Middle frontal gyrus (tissue), 1 donor: ENCODE data around the gene TASP1.
"Not testable (repeated sequence)": the region's sequence is repeated elsewhere in the genome, so short reads cannot be mapped to it uniquely, and the experiment has no call there.

Source experiments
- DNase-seq: peaks from one replicate; pipeline ENCODE4 v3.0.0-alpha.2; 2015; ENCODE audit warnings: low spot score; ENCODE audit errors: extremely low spot score

TASP1 gene

DNA sequence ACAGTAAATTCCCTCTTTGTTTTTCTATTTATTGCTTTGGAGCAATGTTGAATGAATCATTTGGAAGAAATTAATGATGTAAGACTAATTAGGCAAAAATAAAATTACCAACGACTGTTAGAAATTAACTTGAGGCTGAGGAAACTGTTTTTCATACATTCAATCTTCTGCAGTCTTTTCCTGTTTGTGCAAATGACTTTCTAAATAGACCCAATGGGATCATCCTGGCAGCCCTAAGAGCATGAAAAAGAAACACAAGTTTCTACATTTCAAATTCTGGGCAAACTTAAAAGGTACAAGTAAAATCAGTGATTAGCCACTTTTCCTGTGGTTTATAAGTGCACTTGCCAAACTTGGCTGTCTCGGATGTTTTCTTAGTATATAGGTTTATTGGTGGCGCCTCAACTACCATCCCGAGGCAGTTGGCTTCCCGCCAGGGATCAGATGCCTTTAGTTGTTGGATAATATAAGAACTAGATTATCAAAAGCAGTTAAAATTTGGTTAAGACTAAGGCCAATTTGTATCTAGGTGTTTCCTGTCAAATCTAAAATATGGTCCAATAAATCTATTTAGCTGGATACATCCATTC lies 236.5 kb downstream of the TASP1 start:
- no peak for DNase-seq

DNA sequence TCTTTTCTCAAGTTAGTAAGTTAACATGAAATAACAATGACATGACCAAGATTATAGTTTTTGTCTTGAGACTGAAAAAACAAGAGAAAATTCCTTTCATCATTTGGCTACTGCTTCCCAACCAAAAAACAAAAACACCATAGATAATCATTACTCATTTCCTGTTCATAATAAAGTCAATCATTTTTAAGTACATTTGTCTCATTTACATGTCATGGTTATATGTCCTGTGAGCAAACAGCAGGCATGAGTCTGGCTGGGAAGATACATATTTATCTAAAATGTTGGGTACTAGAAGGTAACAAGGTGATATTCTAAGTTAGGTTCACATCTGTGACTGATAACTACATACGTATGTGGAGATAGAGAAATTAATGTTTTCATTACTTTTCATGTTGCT lies 237.1 kb downstream of the TASP1 start:
- no peak for DNase-seq

GRCh38 chr20:13400453-13400852 lies 238.3 kb downstream of the TASP1 start:
- DNase-seq: no peak

DNA sequence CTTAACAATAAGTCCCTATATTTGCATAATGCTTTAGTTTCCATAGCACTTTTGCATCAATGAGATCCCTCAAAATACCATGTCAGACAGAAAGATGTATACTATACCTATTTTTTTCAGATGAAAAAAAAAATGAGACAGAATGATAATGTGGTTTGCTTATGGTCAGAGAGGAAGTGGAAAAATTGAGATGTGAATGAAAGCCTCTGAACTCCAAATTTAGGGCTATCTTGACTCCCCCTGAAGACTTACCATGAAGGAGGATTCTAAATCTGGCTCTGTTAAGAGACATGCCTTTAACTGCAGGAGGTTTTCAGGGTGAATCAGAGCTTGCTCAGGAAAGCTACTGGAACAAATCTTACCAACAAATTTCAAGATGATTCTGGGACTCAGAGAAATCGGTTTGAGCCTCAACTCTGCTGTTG lies 241.4 kb downstream of the TASP1 start:
- DNase-seq: no peak

DNA sequence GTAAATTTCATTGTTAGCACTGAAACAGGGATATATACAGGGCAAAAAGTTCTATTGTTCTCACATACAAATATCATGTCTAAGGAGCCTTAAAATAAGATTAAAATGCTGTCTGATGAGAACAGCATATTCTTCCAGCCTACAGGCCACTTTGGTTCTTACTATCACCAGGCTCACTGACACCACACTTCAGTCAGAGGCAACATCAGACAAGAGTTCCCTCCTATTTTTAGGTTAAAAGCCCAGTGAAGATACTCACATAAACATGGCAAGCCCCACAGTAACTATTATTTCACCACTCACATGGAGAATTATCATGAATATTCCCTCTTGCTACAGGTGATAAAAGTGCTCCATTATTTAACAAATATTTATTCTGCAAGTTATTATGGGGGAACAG lies 241.9 kb downstream of the TASP1 start:
- no peak for DNase-seq

GRCh38 chr20:13396022-13396421 lies 242.7 kb downstream of the TASP1 start:
- DNase-seq: no peak

GRCh38 chr20:13395232-13395631 lies 243.5 kb downstream of the TASP1 start:
- no peak for DNase-seq

GRCh38 chr20:13392391-13392790 lies 246.3 kb downstream of the TASP1 start:
- DNase-seq: no peak

- no peak for DNase-seq
Observed at GRCh38 chr20:13389115-13389514, 249.6 kb downstream of the TASP1 start.

GRCh38 chr20:13384132-13384531 lies 254.6 kb downstream of the TASP1 start:
- no peak for DNase-seq

DNA sequence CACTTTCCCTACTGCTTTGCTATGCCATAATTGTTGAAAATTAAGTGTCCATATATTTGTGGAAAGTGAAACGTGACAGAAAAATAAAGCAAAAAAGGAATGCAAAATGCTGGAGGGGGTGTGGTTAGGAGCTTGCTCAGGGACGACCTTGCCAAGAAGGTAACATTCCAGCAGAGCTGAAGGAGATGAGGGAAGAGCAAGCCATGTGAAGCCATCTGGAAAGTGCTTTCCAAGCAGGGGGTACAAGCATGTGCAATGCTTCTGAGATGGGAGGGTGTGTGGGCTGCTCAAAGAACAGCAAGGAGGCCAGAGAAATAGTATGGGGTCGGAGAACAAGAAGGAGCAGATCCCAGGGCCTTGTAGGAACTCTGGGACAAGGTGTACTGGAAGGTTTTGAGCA lies 255.9 kb downstream of the TASP1 start:
- DNase-seq: no peak

GRCh38 chr20:13380497-13381229 lies 258.1 kb downstream of the TASP1 start:
- not testable (repeated sequence) for DNase-seq

GRCh38 chr20:13373400-13373799 lies 265.3 kb downstream of the TASP1 start:
- no peak for DNase-seq

GRCh38 chr20:13364278-13365170 lies 274.2 kb downstream of the TASP1 start:
- DNase-seq: no peak

- DNase-seq: no peak
Observed at GRCh38 chr20:13363473-13363872, 275.3 kb downstream of the TASP1 start.

DNA sequence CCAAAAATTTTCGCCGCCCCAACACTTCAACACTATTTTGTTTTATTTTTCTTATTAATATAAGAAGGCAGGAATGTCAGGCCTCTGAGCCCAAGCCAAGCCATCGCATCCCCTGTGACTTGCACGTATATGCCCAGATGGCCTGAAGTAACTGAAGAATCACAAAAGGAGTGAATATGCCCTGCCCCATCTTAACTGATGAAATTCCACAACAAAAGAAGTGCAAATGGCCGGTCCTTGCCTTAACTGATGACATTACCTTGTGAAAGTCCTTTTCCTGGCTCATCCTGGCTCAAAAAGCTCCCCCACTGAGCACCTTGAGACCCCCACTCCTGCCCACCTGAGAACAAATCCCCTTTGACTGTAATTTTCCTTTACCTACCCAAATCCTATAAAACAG lies 276.6 kb downstream of the TASP1 start:
- not testable (repeated sequence) for DNase-seq

GRCh38 chr20:13358936-13359335 lies 279.8 kb downstream of the TASP1 start:
- DNase-seq: not testable (repeated sequence)

GRCh38 chr20:13357782-13358181 lies 280.9 kb downstream of the TASP1 start:
- not testable (repeated sequence) for DNase-seq

DNA sequence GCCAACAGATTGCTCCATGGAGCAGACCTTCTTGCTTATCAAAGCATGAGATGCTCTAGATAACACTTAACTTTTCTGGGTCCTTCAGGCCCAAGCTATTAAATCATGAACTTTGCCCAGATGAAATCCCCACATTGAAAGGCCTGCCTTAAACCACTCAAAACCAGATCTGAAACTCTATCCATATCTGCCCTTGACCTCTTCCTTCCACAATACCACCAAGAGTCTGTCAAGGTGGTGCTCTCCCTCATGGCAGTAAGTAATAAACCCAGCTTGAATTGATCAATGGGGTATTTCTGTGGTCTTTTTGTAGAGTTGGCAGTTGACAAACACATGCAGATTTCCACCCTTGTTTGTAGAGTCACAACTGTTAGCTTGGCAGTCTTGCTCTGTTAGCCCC lies 282.1 kb downstream of the TASP1 start:
- DNase-seq: no peak

- no peak for DNase-seq
Observed at GRCh38 chr20:13355941-13356486, 282.7 kb downstream of the TASP1 start.

DNA sequence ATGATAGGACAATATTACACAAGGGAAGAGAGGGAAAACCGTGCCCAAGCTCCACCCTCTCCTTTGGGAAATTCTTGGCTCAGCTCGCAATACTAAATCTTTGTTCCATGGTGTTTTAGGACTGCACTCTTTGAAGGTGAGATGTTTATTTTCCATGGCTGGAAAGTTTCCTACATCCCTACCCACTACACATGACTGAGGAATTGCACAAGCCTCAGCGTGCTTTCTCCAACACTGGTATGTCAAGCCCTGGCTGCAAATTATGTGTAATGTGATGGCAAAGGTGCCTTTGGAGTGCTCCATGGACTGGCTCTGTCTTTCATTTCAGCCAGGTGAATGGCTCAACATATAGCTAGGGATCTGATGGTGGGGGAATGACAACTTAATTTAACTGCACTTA lies 283.3 kb downstream of the TASP1 start:
- no peak for DNase-seq
